Right atrium auricular region (tissue), 2 donors: ENCODE measurements around the gene MMP21. TPM values are rescaled to one million over a fixed set of nuclear protein-coding genes. Genes with fewer than 3 reads are reported as not detected.
A peak's percentile ranks its signal among the peaks of the same experiment; 100 is the strongest.

Experiments used
- DNase-seq: peaks from one replicate; pipeline ENCODE4 v3.0.0-alpha.2; 2019; ENCODE audit warnings: low spot score
- H3K27ac ChIP-seq, 2 donors: fragments of 200-600 bp; sonication (generic); 1 replicate in 1 of 2; 2 replicates in 1 of 2; pipeline ENCODE4 v1.5.1; 2016 to 2019
- H3K27me3 ChIP-seq, 2 donors: fragments of 200-600 bp; sonication (generic); one replicate each; pipeline versions ENCODE4 v1.5.1 to v1.6.0; 2017 to 2019
- H3K36me3 ChIP-seq: fragments of 200-600 bp; sonication (generic); one replicate; pipeline ENCODE4 v1.5.1; 2016
- H3K4me1 ChIP-seq, 2 donors: fragments of 200-600 bp; sonication (generic); one replicate each; pipeline versions ENCODE4 v1.5.1 to v1.6.0; 2017 to 2019
- H3K4me3 ChIP-seq, 2 donors: fragments of 200-600 bp; sonication (generic); 1 replicate in 1 of 2; 2 replicates in 1 of 2; pipeline ENCODE4 v1.5.1; 2017 to 2019; ENCODE audit warnings: mild to moderate bottlenecking in 1 of 2, moderate library complexity in 1 of 2
- H3K9me3 ChIP-seq, 2 donors: fragments of 200-600 bp; sonication (generic); one replicate each; pipeline ENCODE4 v1.5.1; 2019
- CTCF ChIP-seq, 2 donors: fragments of 200-600 bp; sonication (generic); IDR thresholded peaks; one replicate each; pipeline ENCODE4 v1.5.1; 2019; ENCODE audit warnings: antibody characterized with exemption in 2 of 2
- total RNA-seq, 2 donors: library from RNA; depleted of rRNA; stranded (reverse); fragments of >200 nt; gene quantifications; one replicate each; pipeline ENCODE4 v1.1.0, GENCODE V29; 2016

The MMP21 gene
- total RNA-seq, 2 donors from 2014 or later: 0.28 to 0.67 TPM

- no peaks in the 10 kb centered on the region for H3K9me3 ChIP-seq
- no peak overlapping the region for H3K4me3 ChIP-seq
- DNase-seq: no peak
- H3K36me3 ChIP-seq: peaks cover 56% of the 10 kb centered on the region
- no peak for TF ChIP-seq CTCF (IDR thresholded peaks at IDR 0.05)
- no peaks in the 10 kb centered on the region for H3K27me3 ChIP-seq
- H3K4me1 ChIP-seq: no peaks in the 10 kb centered on the region
- H3K27ac ChIP-seq: no peak overlapping the region
Observed at GRCh38 chr10:125797424-125797823, 21.8 kb upstream of the MMP21 start.

GRCh38 chr10:125795637-125796190 lies 20.1 kb upstream of the MMP21 start:
- no peaks in the 10 kb centered on the region for H3K9me3 ChIP-seq
- no peak for TF ChIP-seq CTCF (IDR thresholded peaks at IDR 0.05)
- H3K4me3 ChIP-seq: no peak overlapping the region
- no peaks in the 10 kb centered on the region for H3K27me3 ChIP-seq
- H3K27ac ChIP-seq: peak overlapping the region in 1 of 2 donors; percentile 28
- peaks cover 54% of the 10 kb centered on the region for H3K36me3 ChIP-seq
- DNase-seq: no peak
- H3K4me1 ChIP-seq: no peaks in the 10 kb centered on the region

- no peak for DNase-seq
- peaks cover 54% of the 10 kb centered on the region for H3K36me3 ChIP-seq
- TF ChIP-seq CTCF (IDR thresholded peaks at IDR 0.05): no peak
- peak overlapping the region in 1 of 2 donors; percentile 28 for H3K27ac ChIP-seq
- H3K4me1 ChIP-seq: no peaks in the 10 kb centered on the region
- H3K27me3 ChIP-seq: no peaks in the 10 kb centered on the region
- no peaks in the 10 kb centered on the region for H3K9me3 ChIP-seq
- H3K4me3 ChIP-seq: no peak overlapping the region
Observed at GRCh38 chr10:125795128-125795527, 19.5 kb upstream of the MMP21 start.

- Histone ChIP-seq H3K27me3 (no peaks in the 10 kb centered on the region), H3K4me1 (no peaks in the 10 kb centered on the region), H3K9me3 (no peaks in the 10 kb centered on the region), H3K27ac (no peak overlapping the region), H3K4me3 (no peak overlapping the region), H3K36me3 (peaks cover 64% of the 10 kb centered on the region)
- TF ChIP-seq CTCF (IDR thresholded peaks at IDR 0.05): no peak
- DNase-seq: no peak
Observed at GRCh38 chr10:125792342-125793300, 17.0 kb upstream of the MMP21 start.

GRCh38 chr10:125788156-125789034 lies 12.8 kb upstream of the MMP21 start:
- no peak for DNase-seq
- TF ChIP-seq CTCF (IDR thresholded peaks at IDR 0.05): no peak
- no peaks in the 10 kb centered on the region for H3K9me3 ChIP-seq
- peaks cover 32% of the 10 kb centered on the region for H3K36me3 ChIP-seq
- H3K27me3 ChIP-seq: no peaks in the 10 kb centered on the region
- no peak overlapping the region for H3K27ac ChIP-seq
- no peak overlapping the region for H3K4me3 ChIP-seq
- no peaks in the 10 kb centered on the region for H3K4me1 ChIP-seq
